NCI-H2171 treated with DMSO at 0.1 percent for 48 hours (cell line): ENCODE results near the gene LAPTM5.

ENCODE experiments used
- DNase-seq: peaks from one replicate; lab custom pipeline; 2025; lab: John Stamatoyannopoulos, UW

The LAPTM5 gene

DNA sequence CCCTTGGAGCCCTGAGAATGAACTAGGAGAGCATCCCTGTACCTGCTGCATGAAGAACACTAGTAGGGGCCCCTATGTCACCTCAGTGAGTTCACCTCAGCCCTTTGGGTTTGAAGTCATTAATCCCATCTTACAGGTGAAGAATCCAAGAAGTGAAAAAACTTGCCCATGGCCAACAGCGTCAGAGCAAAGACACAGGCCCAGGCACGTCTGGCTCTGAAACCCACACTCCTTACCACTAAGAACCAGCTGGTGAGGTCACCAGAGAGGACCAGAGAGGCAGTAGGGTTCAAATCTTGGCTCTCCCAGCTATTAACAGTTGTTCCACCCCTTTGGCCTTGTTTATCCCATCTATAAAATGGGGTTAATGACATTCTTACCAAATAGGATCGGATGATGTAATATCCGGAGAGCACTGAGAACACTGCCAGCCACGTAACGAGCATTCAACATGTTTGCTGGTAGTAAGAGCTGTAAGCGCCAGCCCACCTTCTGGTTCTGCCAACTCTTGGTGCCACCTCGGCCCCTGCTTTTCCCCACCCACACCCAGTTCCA, 43.0 kb downstream of the LAPTM5 start:
- no peak for DNase-seq

DNA sequence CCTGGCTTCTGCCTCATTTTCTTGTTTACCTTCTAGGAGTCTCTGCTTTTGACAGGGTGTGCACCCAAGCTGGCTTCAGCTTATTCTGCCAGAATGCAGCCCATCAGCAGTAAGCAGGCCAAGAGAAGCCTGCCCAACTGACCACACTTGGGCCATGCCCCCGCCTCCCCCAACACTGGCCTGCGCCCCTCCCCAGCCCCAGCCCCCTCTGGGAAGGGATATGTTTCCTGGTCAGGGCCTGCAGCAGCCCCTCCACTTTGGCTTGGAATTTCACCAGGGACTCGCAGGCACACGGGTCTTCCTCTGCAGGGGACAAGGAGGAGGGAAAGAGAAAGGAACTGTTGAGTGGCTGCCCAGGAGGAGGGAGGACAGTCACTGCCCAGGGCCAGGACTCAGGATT, 43.5 kb downstream of the LAPTM5 start:
- no peak for DNase-seq

- DNase-seq: no peak
Observed at GRCh38 chr1:30713311-30713710, 44.3 kb downstream of the LAPTM5 start.

DNA sequence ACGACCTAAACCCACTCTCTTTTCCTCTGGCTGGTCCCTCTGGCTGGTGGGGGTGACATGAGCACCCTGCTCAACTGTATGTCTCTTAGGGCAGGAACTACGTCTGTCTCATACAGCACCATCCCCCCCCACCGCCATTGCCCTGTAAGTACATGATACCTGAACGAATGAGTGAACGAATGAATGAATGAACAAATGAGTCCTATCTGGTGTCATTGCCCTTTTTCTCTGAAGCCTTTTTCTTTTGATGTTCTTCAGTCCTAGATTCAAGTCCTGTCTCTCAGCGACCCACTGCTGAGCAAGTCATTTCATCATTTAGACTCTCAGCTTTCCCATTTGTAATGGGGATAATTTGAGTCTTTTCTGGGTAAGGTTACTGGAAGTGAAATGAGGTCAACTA, 45.0 kb downstream of the LAPTM5 start:
- DNase-seq: no peak

DNA sequence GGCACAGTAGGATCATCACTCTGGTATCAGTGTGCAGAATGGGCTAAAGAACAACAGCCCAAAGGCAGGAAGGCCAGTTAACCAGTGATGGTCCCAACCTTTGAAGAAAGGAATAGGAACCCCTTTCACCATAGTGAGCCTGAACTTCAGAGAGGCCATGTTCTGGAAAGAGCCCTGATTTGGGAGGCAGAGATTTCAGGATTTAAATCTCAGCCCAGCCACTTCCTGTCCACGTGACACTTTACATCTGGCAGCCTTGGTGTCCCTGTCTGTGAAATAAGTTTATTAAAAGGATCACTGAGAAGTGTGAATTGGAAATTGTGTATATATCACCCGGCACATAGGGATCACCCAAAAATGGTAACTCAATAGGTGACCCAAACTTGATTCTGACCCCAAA, 47.2 kb downstream of the LAPTM5 start:
- DNase-seq: peak; percentile 8

DNA sequence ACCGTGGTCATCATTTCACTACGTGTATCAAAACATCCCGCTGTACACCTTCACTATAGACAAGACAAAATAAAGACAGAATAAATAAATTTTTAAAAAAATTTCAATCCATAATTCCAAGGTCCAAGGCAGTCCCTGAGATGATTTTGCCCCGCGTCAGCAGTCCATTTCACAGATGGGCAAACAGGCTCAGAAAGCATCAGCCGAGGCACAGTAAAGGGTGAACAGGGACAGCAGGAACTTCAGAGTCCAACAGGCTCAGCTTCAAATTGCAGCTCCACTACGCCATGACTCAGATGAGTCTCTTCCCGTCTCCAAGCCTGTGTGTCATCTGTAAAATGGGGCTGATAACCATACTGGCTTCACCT, 49.2 kb downstream of the LAPTM5 start:
- no peak for DNase-seq

DNA sequence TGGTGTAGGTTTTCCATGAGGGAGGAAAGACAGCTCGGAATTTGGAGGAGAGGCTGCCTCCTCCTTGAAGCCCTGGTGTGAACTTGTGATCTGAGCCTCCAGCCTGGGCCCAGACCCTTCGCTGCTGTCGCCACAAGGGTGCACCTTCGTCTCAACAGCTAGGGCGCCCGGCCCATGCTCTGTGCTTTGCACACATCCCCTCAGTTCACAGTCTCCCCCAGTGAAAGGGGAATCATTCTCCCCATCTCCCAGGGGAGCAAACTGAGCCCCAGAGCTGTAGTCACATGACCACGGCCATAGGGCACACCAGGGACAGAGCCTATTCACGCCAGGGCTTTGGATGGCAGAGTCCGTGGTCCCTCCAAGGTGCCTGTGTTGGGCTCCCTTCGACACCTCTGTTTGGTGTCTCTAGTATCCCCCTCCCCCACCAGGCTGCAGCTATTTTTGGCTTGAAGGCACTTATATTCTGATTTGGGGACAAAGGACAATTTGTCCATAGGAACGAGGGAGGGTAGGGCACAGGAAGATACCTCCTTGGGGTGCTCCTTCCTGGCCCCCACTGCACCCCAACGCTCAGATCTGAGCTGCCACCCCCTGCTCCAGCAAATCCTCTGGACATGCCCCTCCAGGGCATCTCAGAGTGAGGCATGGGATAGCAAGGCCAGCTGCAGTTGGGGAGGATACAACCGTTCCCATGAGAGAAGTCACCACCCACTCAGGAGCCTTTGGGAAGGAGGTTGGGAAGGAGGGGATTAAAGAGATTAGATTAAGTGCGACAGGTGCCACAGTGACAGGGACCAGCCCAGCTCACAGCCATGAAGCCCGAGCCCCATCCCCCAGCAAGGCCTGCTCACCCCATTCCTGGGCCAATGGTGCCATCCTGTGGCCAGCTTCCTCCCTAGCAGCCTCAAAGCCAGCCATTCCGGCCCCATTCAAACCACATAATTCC, 49.9 kb downstream of the LAPTM5 start:
- DNase-seq: peak; percentile 84

GRCh38 chr1:30706528-30706927, 51.0 kb downstream of the LAPTM5 start:
- peak; percentile 49 for DNase-seq

- DNase-seq: no peak
Observed at GRCh38 chr1:30705698-30706097, 51.9 kb downstream of the LAPTM5 start.

- no peak for DNase-seq
Observed at GRCh38 chr1:30704765-30705509, 52.6 kb downstream of the LAPTM5 start.

- no peak for DNase-seq
Observed at GRCh38 chr1:30704271-30704670, 53.3 kb downstream of the LAPTM5 start.

DNA sequence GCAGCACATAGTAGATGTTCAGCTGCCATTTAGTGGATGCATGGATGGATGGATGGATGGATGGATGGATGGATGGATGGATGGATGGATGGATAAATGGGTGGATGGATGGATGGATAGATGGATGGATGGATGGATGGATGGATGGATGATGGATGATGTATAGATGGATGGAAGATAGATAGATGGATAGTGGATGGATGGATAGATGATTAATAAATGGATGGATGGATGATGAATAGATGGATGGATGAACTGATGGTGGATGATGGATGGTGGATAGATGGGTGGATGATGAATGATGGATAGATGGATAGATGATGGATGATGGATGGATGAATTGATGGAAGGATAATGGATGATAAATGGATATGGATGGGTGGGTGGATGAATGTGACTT, 54.8 kb downstream of the LAPTM5 start:
- no peak for DNase-seq

DNA sequence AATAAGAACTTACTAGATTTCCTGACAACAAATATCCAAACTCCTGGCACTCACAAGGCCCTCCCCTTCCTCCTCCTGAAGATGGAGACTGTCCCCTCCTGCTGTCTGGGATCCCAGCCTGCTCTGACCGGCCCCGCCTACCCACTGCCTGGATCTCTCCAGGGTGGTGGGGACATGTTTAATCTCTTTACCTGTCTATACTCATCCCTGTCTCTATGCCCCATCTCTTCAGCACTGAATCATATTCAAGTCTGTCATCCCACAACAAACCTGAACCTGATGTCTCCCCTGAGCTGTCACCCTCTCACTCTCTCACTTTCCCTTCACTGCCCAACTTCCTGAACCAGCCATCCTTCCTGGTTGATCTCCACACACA, 56.3 kb downstream of the LAPTM5 start:
- DNase-seq: no peak

GRCh38 chr1:30700528-30701257, 56.9 kb downstream of the LAPTM5 start:
- DNase-seq: no peak

DNA sequence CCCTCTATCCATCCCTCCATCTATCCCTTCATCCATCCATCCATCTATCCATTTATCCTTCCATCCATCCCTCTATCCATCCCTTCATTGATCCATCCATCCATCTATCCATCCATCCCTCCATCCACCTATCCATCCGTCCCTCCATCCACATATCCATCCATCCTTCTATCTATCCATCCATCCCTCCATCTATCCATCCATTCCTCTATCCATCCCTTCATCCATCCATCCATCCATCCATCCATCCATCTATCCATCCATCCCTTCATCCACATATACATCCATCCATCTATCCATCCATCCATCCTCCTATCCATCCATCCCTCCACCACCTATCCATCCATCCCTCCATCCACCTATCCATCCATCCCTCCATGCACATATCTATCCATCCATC, 57.8 kb downstream of the LAPTM5 start:
- no peak for DNase-seq

- no peak for DNase-seq
Observed at GRCh38 chr1:30698401-30698981, 59.1 kb downstream of the LAPTM5 start.

DNA sequence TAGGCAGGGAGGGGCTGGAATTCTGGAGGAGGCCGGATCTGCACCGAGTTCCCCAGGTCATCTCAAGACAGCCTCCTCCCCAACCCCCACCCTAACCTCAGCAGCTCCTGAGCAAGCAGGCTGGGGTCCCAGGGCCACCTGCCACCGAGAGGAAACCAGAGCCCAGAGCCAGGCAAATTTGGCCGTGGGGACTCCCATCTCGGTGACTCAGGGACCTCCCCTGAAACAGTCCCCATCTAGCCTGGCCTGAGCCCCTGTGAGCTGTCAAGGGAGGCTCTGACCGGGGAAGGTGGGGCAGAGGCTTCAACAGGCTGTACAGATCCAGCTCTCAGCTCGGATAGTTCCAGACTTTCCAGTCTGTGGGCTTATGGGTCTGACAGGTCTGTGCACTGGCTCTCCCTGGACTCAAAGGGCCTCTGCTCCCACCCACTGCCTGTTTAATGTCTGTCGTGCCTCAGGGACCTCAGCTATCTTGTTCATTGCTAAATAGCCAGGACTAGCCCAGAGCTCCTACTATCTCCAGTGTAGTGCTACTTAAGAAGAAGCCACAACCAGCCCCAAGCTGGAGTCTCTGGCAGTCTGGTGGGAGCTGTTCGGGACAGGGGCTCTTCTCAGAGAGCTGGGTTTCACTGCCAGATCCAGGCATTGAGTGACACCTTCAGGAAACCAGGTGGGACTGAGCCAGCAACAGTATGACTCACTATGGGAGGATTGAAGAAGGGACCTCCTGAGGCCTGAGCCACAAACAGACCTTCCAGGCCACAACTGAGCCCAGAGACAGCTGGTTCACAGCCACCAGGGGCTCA, 59.8 kb downstream of the LAPTM5 start:
- no peak for DNase-seq

DNA sequence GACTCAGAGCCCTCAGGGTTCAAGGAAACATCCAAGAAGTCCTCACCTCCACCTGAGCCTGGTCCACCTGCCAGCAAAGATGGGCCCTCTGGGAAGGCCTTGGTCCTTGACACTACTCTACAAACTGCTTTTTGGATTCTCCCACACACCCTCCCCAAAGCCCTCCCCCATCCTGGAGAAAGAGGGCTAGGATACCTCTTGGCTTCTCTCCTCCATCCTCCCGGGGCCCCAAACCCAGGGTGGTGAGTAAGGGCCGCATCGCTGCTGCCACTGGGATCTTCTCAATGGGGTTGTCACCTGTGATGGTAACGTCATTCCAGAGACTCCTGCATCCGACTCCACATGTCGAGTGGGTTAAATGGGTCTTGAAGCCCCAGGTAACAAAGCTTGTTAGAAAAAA, 60.7 kb downstream of the LAPTM5 start:
- DNase-seq: no peak

- DNase-seq: no peak
Observed at GRCh38 chr1:30695439-30695841, 62.1 kb downstream of the LAPTM5 start.

GRCh38 chr1:30694280-30695175, 63.0 kb downstream of the LAPTM5 start:
- no peak for DNase-seq
